ENCODE data around the gene MPZL2.

MPZL2 gene

GRCh38 chr11:118236170-118236569 lies 27.9 kb downstream of the MPZL2 start:
- H3K36me3 ChIP-seq (ENCODE audit: control insufficient read depth, insufficient read depth, low read length) = no peaks in the 10 kb centered on the region
- TF ChIP-seq CTCF (IDR thresholded peaks at IDR 0.05; ENCODE audit: insufficient read depth, low read length, poor library complexity, severe bottlenecking) = no peak
- H3K4me3 ChIP-seq (replicated peaks; ENCODE audit: low read depth, low read length) = no peak overlapping the region

GRCh38 chr11:118234833-118235232 lies 29.3 kb downstream of the MPZL2 start:
- Histone ChIP-seq H3K27me3 (replicated peaks; ENCODE audit: control insufficient read depth, insufficient read depth, low read length) (no peaks in the 10 kb centered on the region), H3K4me3 (replicated peaks; ENCODE audit: low read depth, low read length) (no peak overlapping the region), H3K36me3 (ENCODE audit: control insufficient read depth, insufficient read depth, low read length) (no peaks in the 10 kb centered on the region)
- DNase-seq (ENCODE audit: extremely low read depth, insufficient read length) = no peak
- TF ChIP-seq CTCF (IDR thresholded peaks at IDR 0.05; ENCODE audit: insufficient read depth, low read length, poor library complexity, severe bottlenecking) = no peak

More at GRCh38 chr11:118236170-118236569, 27.9 kb downstream of the MPZL2 start:
- DNase-seq (ENCODE audit: extremely low read depth, insufficient read length) = no peak
- no peaks in the 10 kb centered on the region for H3K27me3 ChIP-seq (replicated peaks; ENCODE audit: control insufficient read depth, insufficient read depth, low read length)

- DNase-seq (ENCODE audit: extremely low read depth, insufficient read length) = no peak
- TF ChIP-seq CTCF (IDR thresholded peaks at IDR 0.05; ENCODE audit: insufficient read depth, low read length, poor library complexity, severe bottlenecking) = no peak
- H3K36me3 ChIP-seq (ENCODE audit: control insufficient read depth, insufficient read depth, low read length) = no peaks in the 10 kb centered on the region
- H3K27me3 ChIP-seq (replicated peaks; ENCODE audit: control insufficient read depth, insufficient read depth, low read length) = no peaks in the 10 kb centered on the region
- H3K4me3 ChIP-seq (replicated peaks; ENCODE audit: low read depth, low read length) = no peak overlapping the region
Measured at GRCh38 chr11:118233850-118234249, 30.2 kb downstream of the MPZL2 start.

- no peaks in the 10 kb centered on the region for H3K36me3 ChIP-seq (ENCODE audit: control insufficient read depth, insufficient read depth, low read length)
- no peak for TF ChIP-seq CTCF (IDR thresholded peaks at IDR 0.05; ENCODE audit: insufficient read depth, low read length, poor library complexity, severe bottlenecking)
- no peak for DNase-seq (ENCODE audit: extremely low read depth, insufficient read length)
- H3K27me3 ChIP-seq (replicated peaks; ENCODE audit: control insufficient read depth, insufficient read depth, low read length) = no peaks in the 10 kb centered on the region
- H3K4me3 ChIP-seq (replicated peaks; ENCODE audit: low read depth, low read length) = no peak overlapping the region
Measured at GRCh38 chr11:118233377-118233776, 30.7 kb downstream of the MPZL2 start.

GRCh38 chr11:118232659-118233058 lies 31.4 kb downstream of the MPZL2 start:
- DNase-seq (ENCODE audit: extremely low read depth, insufficient read length) = no peak
- Histone ChIP-seq H3K36me3 (ENCODE audit: control insufficient read depth, insufficient read depth, low read length) (no peaks in the 10 kb centered on the region), H3K4me3 (replicated peaks; ENCODE audit: low read depth, low read length) (no peak overlapping the region), H3K27me3 (replicated peaks; ENCODE audit: control insufficient read depth, insufficient read depth, low read length) (no peaks in the 10 kb centered on the region)
- no peak for TF ChIP-seq CTCF (IDR thresholded peaks at IDR 0.05; ENCODE audit: insufficient read depth, low read length, poor library complexity, severe bottlenecking)

DNA sequence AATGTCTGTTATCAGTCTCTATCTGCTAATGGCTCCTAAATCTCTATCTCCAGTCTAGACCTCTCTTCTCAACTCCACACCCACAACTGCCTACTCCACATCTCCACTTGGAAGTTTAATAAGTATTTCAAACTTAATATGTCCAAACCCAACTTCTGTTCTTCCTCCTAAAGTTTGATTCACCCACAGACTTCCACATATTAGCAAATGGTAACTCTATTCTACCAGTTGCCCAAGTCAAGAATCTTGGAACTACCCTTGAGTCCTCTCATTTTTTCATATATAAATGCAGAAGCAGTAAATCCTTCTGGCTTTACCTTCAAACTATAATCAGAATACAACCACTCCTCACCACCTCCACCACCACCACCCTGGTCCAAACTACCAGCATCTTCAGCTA lies 32.6 kb downstream of the MPZL2 start:
- no peak for DNase-seq (ENCODE audit: extremely low read depth, insufficient read length)
- no peak overlapping the region for H3K4me3 ChIP-seq (replicated peaks; ENCODE audit: low read depth, low read length)
- H3K36me3 ChIP-seq (ENCODE audit: control insufficient read depth, insufficient read depth, low read length) = no peaks in the 10 kb centered on the region
- no peak for TF ChIP-seq CTCF (IDR thresholded peaks at IDR 0.05; ENCODE audit: insufficient read depth, low read length, poor library complexity, severe bottlenecking)
- no peaks in the 10 kb centered on the region for H3K27me3 ChIP-seq (replicated peaks; ENCODE audit: control insufficient read depth, insufficient read depth, low read length)

All from GM06990 (cell line).